ENCODE data around the gene SLC6A18. TPM values are rescaled to one million over a fixed set of nuclear protein-coding genes. Genes with fewer than 3 reads are reported as not detected.

Gene SLC6A18
- total RNA-seq, 1 donor from 2014 or later: not detected

GRCh38 chr5:1216918-1217295 lies 8.3 kb upstream of the SLC6A18 start:
- Histone ChIP-seq H3K4me1 (no peaks in the 10 kb centered on the region), H3K9me3 (no peaks in the 10 kb centered on the region), H3K4me3 (no peak overlapping the region), H3K27ac (no peak overlapping the region), H3K27me3 (no peaks in the 10 kb centered on the region), H3K36me3 (no peaks in the 10 kb centered on the region)
- intact Hi-C loops (cut with DNase I): no loop called here
- DNase-seq (ENCODE audit: low spot score in 2 of 2): no peak
- no peak for TF ChIP-seq CTCF (IDR thresholded peaks at IDR 0.05)

- intact Hi-C loops (cut with DNase I): no loop called here
- TF ChIP-seq CTCF (IDR thresholded peaks at IDR 0.05): no peak
- Histone ChIP-seq H3K27me3 (no peaks in the 10 kb centered on the region), H3K27ac (no peak overlapping the region), H3K4me1 (no peaks in the 10 kb centered on the region), H3K4me3 (no peak overlapping the region), H3K36me3 (no peaks in the 10 kb centered on the region), H3K9me3 (no peaks in the 10 kb centered on the region)
- DNase-seq (ENCODE audit: low spot score in 2 of 2): no peak
Observed at GRCh38 chr5:1217596-1218206, 7.5 kb upstream of the SLC6A18 start.

GRCh38 chr5:1218351-1219080 lies 6.7 kb upstream of the SLC6A18 start:
- TF ChIP-seq CTCF (IDR thresholded peaks at IDR 0.05): no peak
- Histone ChIP-seq H3K36me3 (no peaks in the 10 kb centered on the region), H3K27me3 (no peaks in the 10 kb centered on the region), H3K9me3 (no peaks in the 10 kb centered on the region), H3K27ac (no peak overlapping the region), H3K4me3 (no peak overlapping the region), H3K4me1 (no peaks in the 10 kb centered on the region)
- intact Hi-C loops (cut with DNase I): no loop called here
- no peak for DNase-seq (ENCODE audit: low spot score in 2 of 2)

GRCh38 chr5:1219098-1219767 lies 5.9 kb upstream of the SLC6A18 start:
- H3K4me1 ChIP-seq: no peaks in the 10 kb centered on the region
- no peak overlapping the region for H3K27ac ChIP-seq
- no peaks in the 10 kb centered on the region for H3K27me3 ChIP-seq
- intact Hi-C loops (cut with DNase I): no loop called here
- H3K9me3 ChIP-seq: no peaks in the 10 kb centered on the region
- no peak overlapping the region for H3K4me3 ChIP-seq
- DNase-seq (ENCODE audit: low spot score in 2 of 2): no peak
- no peak for TF ChIP-seq CTCF (IDR thresholded peaks at IDR 0.05)
- no peaks in the 10 kb centered on the region for H3K36me3 ChIP-seq

- intact Hi-C loops (cut with DNase I): no loop called here
Observed at GRCh38 chr5:1219768-1220100, 5.4 kb upstream of the SLC6A18 start.

More at GRCh38 chr5:1219768-1220100, 5.4 kb upstream of the SLC6A18 start:
- DNase-seq (ENCODE audit: low spot score in 2 of 2): no peak
- no peaks in the 10 kb centered on the region for H3K27me3 ChIP-seq
- no peaks in the 10 kb centered on the region for H3K36me3 ChIP-seq
- no peaks in the 10 kb centered on the region for H3K4me1 ChIP-seq
- H3K4me3 ChIP-seq: no peak overlapping the region
- H3K9me3 ChIP-seq: no peaks in the 10 kb centered on the region
- no peak for TF ChIP-seq CTCF (IDR thresholded peaks at IDR 0.05)
- H3K27ac ChIP-seq: no peak overlapping the region
